Renal cortical epithelial cell (primary cell): ENCODE results near the gene PLPP3. TPM values are rescaled to one million over a fixed set of nuclear protein-coding genes. Genes with fewer than 3 reads are reported as not detected.

ENCODE experiments used
- DNase-seq: peaks from one replicate; pipeline ENCODE4 v3.0.0-alpha.2; 2011; ENCODE audit warnings: low read depth
- total RNA-seq: library from RNA; depleted of rRNA; stranded (reverse); fragments of >200 nt; gene quantifications from 2 replicates; pipeline ENCODE4 v1.2.3, GENCODE V29; 2014

Gene PLPP3
- total RNA-seq, 1 donor from 2014 or later: 9.9 TPM

DNA sequence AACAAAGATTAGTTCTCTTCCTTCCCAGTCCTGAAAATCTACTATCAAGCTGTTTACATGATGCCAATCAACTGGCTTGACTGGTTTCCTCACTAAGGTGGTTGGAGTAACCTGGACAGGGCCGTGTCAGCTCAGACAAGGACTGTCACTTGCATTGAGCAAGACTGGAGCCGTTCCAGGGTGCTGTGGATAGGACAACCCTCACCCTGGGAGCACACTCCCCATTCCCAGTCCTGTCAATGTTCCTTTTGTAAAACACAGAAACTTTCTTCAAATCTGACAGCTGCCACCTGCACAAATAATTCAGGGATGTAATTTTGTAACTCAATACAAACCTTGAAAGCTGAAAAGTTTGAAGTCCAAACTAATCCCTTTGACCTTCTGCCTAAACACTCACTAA is 31.4 kb downstream of the PLPP3 start:
- DNase-seq: no peak

GRCh38 chr1:56547473-56547872 is 31.9 kb downstream of the PLPP3 start:
- no peak for DNase-seq

- DNase-seq: no peak
Observed at GRCh38 chr1:56545711-56546110, 33.7 kb downstream of the PLPP3 start.

DNA sequence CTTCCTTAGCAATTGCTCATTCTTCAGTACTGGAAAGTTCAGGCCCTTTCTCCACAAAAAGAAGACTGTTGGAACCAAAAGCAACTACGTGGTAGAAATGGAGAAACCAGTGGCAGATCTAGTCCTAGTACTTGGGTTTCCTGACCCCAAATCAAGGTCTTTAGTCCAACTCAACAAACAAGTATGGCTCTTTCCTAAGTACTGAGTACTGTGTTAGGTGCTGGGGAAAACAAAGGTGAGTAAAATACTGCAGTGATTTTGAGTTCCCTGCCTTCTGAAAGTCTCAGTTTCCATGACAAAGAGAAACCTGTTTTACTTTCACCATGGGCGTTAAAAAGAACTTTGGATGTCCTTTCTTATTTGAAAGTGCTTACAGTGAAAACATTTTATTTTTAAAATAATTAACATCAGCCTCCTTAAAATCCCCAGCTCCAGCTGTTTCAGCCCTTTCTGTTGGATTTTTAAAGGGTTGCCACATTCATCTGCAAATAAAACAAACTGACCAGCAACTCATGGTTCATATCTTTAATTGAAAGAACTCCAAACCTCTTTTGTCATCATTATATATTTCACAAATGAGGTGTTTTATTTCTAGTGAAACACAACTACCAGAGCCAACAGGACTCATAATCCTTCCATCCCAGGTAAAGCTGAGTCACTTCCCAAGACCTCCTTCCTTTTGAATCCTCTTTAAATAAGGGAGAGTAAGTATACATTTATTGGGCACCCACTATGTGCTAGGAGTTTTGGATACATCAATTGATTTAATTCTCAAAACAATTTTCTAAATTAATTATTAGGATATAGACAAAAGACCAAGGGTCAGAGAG is 35.4 kb downstream of the PLPP3 start:
- DNase-seq: no peak

GRCh38 chr1:56542651-56543050 is 36.7 kb downstream of the PLPP3 start:
- no peak for DNase-seq

- DNase-seq: no peak
Observed at GRCh38 chr1:56541408-56541807, 38.0 kb downstream of the PLPP3 start.

DNA sequence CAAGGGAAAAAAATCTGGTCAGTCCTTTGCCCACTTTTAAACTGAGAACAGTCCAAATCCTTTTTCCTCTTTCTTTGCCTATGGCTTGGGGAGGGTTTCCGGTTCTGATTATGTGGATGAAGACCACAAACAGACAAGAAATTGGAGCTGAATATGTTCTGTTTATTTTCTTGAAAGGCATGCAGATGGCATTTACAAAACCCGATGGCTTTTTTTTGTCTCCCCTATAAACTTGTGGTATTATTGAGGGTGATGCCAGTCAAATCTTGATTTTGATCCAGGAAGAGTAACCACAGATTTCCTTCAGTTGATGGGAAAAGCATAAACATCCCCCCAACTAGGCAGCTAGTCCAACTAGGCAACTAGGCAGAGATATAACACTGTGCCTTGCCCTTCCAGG is 38.9 kb downstream of the PLPP3 start:
- DNase-seq: no peak

DNA sequence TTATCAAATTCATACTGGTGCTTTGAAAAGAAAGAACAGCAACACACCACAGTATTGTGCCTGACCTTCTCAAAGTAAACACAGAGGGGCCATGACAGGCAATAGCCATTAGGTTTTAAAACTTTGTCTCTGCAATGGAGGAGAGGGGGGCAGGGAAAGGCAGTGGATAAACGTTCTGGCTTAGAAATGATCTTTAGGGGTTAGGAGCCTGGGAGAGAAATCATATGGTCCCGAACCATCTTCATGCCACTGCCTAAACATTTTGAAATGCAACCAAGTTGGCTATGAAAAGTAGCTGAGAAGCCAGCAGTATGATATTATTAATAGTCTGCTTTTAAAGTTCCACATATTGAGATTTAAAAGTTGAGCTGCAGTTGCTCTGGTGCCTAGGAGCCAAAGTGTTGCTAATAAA is 39.8 kb downstream of the PLPP3 start:
- no peak for DNase-seq

- no peak for DNase-seq
Observed at GRCh38 chr1:56538532-56538931, 40.8 kb downstream of the PLPP3 start.

GRCh38 chr1:56537660-56538059 is 41.7 kb downstream of the PLPP3 start:
- DNase-seq: no peak

DNA sequence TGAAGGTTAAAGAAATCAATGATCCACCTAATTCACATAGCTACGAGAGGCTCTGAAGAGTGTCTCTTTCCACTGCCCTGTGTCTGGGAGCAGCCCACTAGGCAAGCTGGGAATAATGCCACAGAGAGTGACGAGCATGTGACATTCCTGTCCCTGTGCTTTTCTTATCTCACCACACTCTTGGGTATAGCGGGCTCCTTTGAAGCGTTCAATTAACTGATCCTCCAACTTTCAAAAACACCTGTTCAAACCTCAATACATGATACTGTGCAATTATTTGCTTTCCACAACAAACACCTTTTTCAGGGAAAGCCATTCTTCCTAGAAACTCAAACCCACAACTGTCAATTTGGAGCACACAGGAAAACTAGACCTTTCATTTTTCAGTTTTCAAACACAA is 43.4 kb downstream of the PLPP3 start:
- no peak for DNase-seq

- no peak for DNase-seq
Observed at GRCh38 chr1:56535362-56535761, 44.0 kb downstream of the PLPP3 start.

DNA sequence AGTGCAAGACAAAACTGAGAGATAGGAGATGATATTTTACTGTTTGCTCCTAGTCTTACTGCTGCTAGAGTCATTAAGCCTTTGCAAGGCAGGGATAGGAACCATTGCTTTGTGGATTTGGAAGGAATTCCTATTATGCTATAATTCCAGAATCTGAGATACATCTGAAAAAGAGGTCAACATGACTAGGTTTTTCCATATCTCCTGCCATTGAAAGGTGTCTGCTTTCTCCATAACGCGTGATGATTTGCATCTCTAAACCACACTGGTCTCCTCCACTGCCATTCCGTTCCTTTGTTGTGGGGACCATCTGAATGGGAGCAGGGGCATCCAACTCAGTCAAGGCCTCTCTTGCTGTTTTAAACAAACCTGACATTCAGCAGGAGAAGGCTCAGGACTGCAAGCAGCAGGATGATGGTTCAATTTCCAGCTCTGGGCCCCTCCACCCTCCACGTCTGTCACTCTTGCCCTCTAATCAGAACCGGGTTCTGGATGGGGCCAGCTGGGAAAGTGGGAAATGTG is 45.2 kb downstream of the PLPP3 start:
- DNase-seq: no peak

GRCh38 chr1:56533621-56534020 is 45.7 kb downstream of the PLPP3 start:
- DNase-seq: no peak

- DNase-seq: no peak
Observed at GRCh38 chr1:56533197-56533596, 46.2 kb downstream of the PLPP3 start.

DNA sequence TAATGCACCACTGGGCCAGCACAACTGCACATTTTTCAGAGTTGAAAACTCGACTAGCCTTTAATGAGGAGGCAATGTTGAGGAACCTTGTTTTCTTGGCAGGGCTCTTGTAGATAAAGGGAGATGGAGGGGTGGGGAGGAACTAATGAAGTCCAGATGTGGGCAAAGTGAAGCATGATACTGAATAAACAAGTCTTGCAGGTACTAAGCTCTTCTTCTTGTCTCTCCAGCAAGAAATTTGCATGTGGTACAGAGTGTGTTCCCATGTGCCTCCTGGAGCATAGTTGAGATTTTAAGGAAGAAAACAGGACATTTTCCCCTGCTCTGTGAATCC is 47.0 kb downstream of the PLPP3 start:
- no peak for DNase-seq

- no peak for DNase-seq
Observed at GRCh38 chr1:56531624-56532349, 47.6 kb downstream of the PLPP3 start.

GRCh38 chr1:56529801-56530200 is 49.6 kb downstream of the PLPP3 start:
- no peak for DNase-seq

GRCh38 chr1:56527548-56528302 is 51.6 kb downstream of the PLPP3 start:
- DNase-seq: peak; percentile 83

GRCh38 chr1:56526571-56527174 is 52.7 kb downstream of the PLPP3 start:
- DNase-seq: peak; percentile 81

DNA sequence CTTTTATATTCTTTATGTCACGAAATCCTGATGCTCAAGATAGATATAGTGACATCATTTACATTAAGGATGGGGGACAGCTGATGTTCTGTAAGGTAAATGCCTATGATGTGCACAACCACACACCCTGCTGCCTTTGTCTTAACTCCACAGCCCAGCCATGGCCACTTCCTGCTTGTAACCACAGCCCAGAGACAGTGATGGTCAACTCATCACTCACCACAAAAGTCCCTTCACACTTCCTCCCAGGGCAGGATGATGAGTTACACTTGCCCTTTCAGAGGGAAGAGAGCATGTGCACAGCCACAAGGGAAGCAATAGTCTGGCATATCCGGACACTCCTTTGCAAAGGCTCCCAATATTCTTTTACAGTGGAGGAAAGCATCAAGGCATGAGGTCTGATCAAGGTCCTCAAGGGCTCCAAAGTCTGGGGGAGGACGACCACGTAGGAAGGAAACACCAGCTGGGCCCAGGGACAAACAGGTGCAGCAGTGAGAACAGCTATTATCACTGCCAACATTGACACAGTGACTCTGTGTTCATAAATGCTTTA is 53.8 kb downstream of the PLPP3 start:
- DNase-seq: peak; percentile 69

DNA sequence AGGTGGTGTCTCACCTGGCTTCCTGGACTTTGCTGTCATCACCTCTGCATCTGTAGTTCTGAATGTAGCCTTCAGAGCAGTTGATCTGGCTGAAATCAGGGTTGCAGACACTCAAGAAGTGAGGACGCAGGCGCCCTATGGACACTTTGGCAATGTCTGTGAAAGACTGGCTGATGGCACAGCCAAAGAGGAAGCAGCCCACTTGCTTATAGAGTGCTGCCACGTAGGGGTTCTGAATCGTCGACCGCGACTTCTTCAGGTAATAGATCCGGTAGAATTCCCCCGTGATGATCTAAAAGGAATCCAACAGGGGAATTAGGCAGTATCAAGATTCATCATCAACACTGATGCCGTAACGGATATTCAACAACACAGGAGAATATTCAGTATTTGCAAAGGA is 55.1 kb downstream of the PLPP3 start:
- DNase-seq: no peak
